Hepatocyte (in vitro differentiated cells): ENCODE results near the gene C11orf68. TPM values are rescaled to one million over a fixed set of nuclear protein-coding genes. Genes with fewer than 3 reads are reported as not detected.

Experiments
- DNase-seq: peaks from one replicate; pipeline ENCODE4 v3.0.0-alpha.2; 2016; ENCODE audit warnings: low spot score
- H2AFZ ChIP-seq: fragments of 200-600 bp; sonication (generic); 2 replicates; pipeline ENCODE4 v1.6.0; 2016; ENCODE audit warnings: antibody characterized with exemption, mild to moderate bottlenecking
- H3K27ac ChIP-seq: fragments of 200-600 bp; sonication (generic); 2 replicates; pipeline ENCODE4 v1.5.1; 2016; ENCODE audit warnings: mild to moderate bottlenecking
- H3K27me3 ChIP-seq: fragments of 200-600 bp; sonication (generic); 2 replicates; pipeline ENCODE4 v1.6.1; 2016
- H3K36me3 ChIP-seq: fragments of 200-600 bp; sonication (generic); replicated peaks from 2 replicates; pipeline ENCODE4 v1.5.1; 2016; ENCODE audit warnings: low read depth; ENCODE audit not compliant: insufficient read depth
- H3K4me1 ChIP-seq: fragments of 200-600 bp; sonication (generic); 2 replicates; pipeline ENCODE4 v1.5.1; 2016; ENCODE audit warnings: mild to moderate bottlenecking, moderate library complexity; ENCODE audit not compliant: insufficient read depth
- H3K4me2 ChIP-seq: fragments of 200-600 bp; sonication (generic); 2 replicates; pipeline ENCODE4 v1.6.0; 2016
- H3K4me3 ChIP-seq: fragments of 200-600 bp; sonication (generic); 2 replicates; pipeline ENCODE4 v1.5.1; 2016; ENCODE audit warnings: mild to moderate bottlenecking
- H3K79me2 ChIP-seq: fragments of 200-600 bp; sonication (generic); 2 replicates; pipeline ENCODE4 v1.6.0; 2017; ENCODE audit warnings: mild to moderate bottlenecking
- H3K9me2 ChIP-seq: fragments of 200-600 bp; sonication (generic); replicated peaks from 2 replicates; pipeline ENCODE4 v1.6.0; 2017; ENCODE audit warnings: mild to moderate bottlenecking; ENCODE audit not compliant: insufficient read depth
- H3K9me3 ChIP-seq: fragments of 200-600 bp; sonication (generic); 2 replicates; pipeline ENCODE4 v1.5.1; 2016; ENCODE audit warnings: low read depth, mild to moderate bottlenecking
- H4K20me1 ChIP-seq: fragments of 200-600 bp; sonication (generic); 2 replicates; pipeline ENCODE4 v1.6.0; 2016; ENCODE audit warnings: mild to moderate bottlenecking; ENCODE audit not compliant: insufficient read depth, poor library complexity, severe bottlenecking
- EZH2 ChIP-seq: fragments of 200-600 bp; sonication (generic); IDR thresholded peaks from 2 replicates; pipeline ENCODE4 v1.6.1; 2016; ENCODE audit warnings: antibody characterized with exemption, mild to moderate bottlenecking, borderline replicate concordance
- EZH2phosphoT487 ChIP-seq: fragments of 200-600 bp; sonication (generic); IDR thresholded peaks from one replicate; pipeline ENCODE4 v1.6.1; 2018; ENCODE audit warnings: antibody characterized with exemption, mild to moderate bottlenecking, low read depth, moderate library complexity; ENCODE audit not compliant: unreplicated experiment, severe bottlenecking
- WGBS: methylation state at CpG from one replicate; pipeline ENCODE4 v1.1.6; 2016; ENCODE audit warnings: low lambda C conversion rate; ENCODE audit errors: missing lambda C conversion rate; 5-methylcytosine and 5-hydroxymethylcytosine counted together
- polyA plus RNA-seq: library from polyadenylated mRNA; unstranded; fragments of >200 nt; fragmentation: Nextera tagmentation; extraction: Ambion mirVana; gene quantifications from 2 replicates; pipeline ENCODE4 v1.2.1, GENCODE V29; 2016
- total RNA-seq: library from RNA; depleted of rRNA; stranded (reverse); fragments of >200 nt; gene quantifications from 2 replicates; pipeline ENCODE4 v1.2.3, GENCODE V29; 2014
- TF ChIP-seq, protein P1 (sequence below): fragments of 200-600 bp; sonication (generic); IDR thresholded peaks from 2 replicates; pipeline ENCODE4 v1.5.1; 2016; ENCODE audit warnings: antibody characterized with exemption, mild to moderate bottlenecking; ENCODE audit not compliant: poor library complexity

Gene C11orf68
- total RNA-seq = 20.8 and 26.3 TPM in 2 replicates
- polyA plus RNA-seq = 53.2 and 59.3 TPM in 2 replicates

DNA sequence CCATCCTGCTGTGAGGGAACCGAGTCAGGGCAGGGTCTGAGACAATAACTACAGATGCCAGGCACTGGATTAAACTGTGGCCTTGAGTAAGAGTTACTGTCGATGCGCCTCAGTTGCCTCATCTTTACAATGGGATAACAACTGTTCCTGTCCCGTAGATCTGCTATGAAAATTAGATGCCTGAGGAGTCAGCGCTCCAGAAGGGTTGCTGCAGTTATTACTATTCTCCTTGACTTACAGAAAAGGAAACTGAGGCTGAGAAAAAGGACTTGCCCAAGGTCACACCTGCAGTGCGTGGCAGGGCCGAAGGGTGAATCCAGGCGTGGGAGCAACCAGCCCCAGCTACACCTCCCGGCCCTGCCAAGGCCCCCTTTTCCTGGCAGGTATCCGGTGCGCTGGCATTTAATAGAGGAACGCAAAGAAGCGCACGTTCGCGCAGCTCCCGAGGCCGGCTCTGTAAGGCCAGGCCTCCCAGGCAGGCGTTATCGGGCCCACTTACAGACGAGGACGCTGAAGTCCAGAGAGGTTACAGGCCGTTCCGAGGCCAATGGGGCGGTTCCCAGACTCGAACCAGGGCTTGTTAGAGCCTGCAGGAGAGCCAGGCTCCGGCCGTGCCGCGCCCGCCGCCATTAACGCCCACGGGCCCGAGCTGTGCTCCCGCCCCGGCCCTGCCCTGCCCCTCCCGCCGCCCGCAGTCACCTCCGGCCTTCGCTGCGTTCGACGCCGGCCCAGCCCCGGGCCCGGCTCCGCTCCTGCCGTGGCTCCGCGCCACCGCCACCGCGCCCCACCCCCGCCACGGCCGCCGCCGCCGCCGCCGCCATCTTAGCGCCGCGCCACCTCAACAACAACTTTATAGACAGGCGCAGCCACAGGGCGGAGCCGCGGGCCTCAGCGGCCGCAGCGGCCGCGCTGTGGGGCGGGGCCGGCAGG lies at the start of gene C11orf68:
C11orf68 (minus strand) TSS at position 852 of the 930 bp plus-strand sequence; CDS start at position 821, 31 bp downstream.
- WGBS = 10% methylated on average over 36 of the region's 77 CpGs
- TF ChIP-seq EZH2phosphoT487 (no peak), EZH2 (no peak)
- TF ChIP-seq, protein P1, sequence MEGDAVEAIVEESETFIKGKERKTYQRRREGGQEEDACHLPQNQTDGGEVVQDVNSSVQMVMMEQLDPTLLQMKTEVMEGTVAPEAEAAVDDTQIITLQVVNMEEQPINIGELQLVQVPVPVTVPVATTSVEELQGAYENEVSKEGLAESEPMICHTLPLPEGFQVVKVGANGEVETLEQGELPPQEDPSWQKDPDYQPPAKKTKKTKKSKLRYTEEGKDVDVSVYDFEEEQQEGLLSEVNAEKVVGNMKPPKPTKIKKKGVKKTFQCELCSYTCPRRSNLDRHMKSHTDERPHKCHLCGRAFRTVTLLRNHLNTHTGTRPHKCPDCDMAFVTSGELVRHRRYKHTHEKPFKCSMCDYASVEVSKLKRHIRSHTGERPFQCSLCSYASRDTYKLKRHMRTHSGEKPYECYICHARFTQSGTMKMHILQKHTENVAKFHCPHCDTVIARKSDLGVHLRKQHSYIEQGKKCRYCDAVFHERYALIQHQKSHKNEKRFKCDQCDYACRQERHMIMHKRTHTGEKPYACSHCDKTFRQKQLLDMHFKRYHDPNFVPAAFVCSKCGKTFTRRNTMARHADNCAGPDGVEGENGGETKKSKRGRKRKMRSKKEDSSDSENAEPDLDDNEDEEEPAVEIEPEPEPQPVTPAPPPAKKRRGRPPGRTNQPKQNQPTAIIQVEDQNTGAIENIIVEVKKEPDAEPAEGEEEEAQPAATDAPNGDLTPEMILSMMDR = no peak
- Histone ChIP-seq H3K9me2 (no peaks in the 10 kb centered on the region), H3K79me2 (peaks cover 32% of the 10 kb centered on the region), H3K9me3 (no peaks in the 10 kb centered on the region), H3K36me3 (no peaks in the 10 kb centered on the region), H3K27me3 (no peaks in the 10 kb centered on the region), H3K4me2 (peak within 1 kb of the TSS; percentile 93), H3K4me3 (peak within 1 kb of the TSS; percentile 97), H3K27ac (peak within 1 kb of the TSS; percentile 94), H4K20me1 (no peaks in the 10 kb centered on the region), H2AFZ (peak within 1 kb of the TSS; percentile 88), H3K4me1 (peaks cover 40% of the 10 kb centered on the region)
- DNase-seq = no peak

DNA sequence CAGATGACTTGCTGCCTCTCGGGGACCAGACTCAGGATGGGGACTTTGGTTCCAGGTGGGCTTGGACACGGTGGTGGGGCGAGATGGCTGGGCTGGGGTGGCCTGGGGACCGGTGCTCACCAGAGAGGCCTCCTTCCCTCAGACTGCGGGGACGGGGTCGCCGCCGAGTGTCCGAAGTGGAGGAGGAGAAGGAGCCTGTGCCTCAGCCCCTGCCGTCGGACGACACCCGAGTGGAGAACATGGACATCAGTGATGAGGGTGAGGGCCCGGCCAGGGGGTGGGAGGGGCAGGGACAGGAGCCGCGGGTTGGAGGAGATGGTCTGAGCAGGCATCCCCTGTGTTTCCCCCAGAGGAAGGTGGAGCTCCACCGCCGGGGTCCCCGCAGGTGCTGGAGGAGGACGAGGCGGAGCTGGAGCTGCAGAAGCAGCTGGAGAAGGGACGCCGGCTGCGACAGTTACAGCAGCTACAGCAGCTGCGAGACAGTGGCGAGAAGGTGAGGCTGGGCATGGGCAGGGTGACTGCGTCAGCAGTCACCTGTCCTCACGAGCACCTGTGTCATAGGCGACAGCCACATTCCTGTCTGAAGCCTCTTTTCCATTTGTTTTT lies 48.6 kb upstream of the C11orf68 start:
- Histone ChIP-seq H3K4me2 (no peak overlapping the region), H3K36me3 (no peaks in the 10 kb centered on the region), H3K79me2 (peaks cover 19% of the 10 kb centered on the region), H4K20me1 (peaks cover 2% of the 10 kb centered on the region), H3K4me3 (no peak overlapping the region), H3K27ac (no peak overlapping the region), H3K9me2 (no peaks in the 10 kb centered on the region), H3K27me3 (no peaks in the 10 kb centered on the region), H3K9me3 (no peaks in the 10 kb centered on the region), H2AFZ (no peak overlapping the region), H3K4me1 (peaks cover 9% of the 10 kb centered on the region)
- no peak for DNase-seq
- TF ChIP-seq EZH2phosphoT487 (no peak), EZH2 (no peak)
- TF ChIP-seq, protein P1 = no peak
- WGBS = 97% methylated on average over 23 of the region's 30 CpGs

DNA sequence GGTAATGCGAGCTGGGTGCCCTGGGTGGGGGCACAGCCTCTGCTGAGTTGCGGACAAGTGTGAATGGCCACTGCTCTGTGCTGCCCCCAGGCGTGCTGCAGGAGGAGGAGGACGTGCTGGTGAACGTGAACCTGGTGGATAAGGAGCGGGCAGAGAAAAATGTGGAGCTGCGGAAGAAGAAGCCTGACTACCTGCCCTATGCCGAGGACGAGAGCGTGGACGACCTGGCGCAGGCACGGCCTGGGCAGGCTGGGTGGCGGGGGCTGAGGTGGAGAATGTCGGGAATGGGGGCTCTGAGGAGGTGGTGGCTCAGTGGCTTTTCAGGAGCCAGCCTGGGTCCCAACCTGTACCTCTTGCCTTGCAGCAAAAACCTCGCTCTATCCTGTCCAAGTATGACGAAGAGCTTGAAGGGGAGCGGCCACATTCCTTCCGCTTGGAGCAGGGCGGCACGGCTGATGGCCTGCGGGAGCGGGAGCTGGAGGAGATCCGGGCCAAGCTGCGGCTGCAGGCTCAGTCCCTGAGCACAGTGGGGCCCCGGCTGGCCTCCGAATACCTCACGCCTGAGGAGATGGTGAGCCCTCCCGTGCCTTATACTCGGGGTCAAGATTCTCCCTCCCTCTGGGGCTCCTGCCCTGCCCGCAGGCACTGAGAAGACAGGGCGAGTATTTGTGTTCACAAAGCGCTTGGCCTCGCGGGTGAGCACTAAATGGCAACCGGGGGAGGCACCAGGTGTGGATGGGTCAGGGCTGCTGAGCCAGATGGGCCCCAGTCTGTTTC lies 47.3 kb upstream of the C11orf68 start:
- H3K36me3 ChIP-seq = no peaks in the 10 kb centered on the region
- peaks cover 28% of the 10 kb centered on the region for H3K79me2 ChIP-seq
- H3K27me3 ChIP-seq = no peaks in the 10 kb centered on the region

More for the DNA sequence above, 47.3 kb upstream of the C11orf68 start:
- Histone ChIP-seq H3K4me1 (peaks cover 11% of the 10 kb centered on the region), H3K9me3 (no peaks in the 10 kb centered on the region), H3K9me2 (no peaks in the 10 kb centered on the region), H3K27ac (no peak overlapping the region), H3K4me3 (no peak overlapping the region), H2AFZ (no peak overlapping the region), H4K20me1 (peaks cover 3% of the 10 kb centered on the region), H3K4me2 (no peak overlapping the region)
- TF ChIP-seq EZH2 (no peak), EZH2phosphoT487 (no peak)
- TF ChIP-seq, protein P1 = no peak
- 94% methylated on average over 35 of the region's 36 CpGs for WGBS
- DNase-seq = no peak
